CD4-positive, alpha-beta T cell (primary cell): Measurements from ENCODE around the gene KCTD15. TPM values are rescaled to one million over a fixed set of nuclear protein-coding genes. Genes with fewer than 3 reads are reported as not detected.

Source experiments
- ATAC-seq: fragments of 200-7000 bp; cut with Tn5 transposase; one replicate; pipeline ENCODE4 v1.10.0; 2022; ENCODE audit warnings: mild to moderate bottlenecking; ENCODE audit not compliant: poor library complexity
- CTCF ChIA-PET: fragments of 350-600 bp; sonication (Branson Sonifier 250); formaldehyde crosslinking; loops from one replicate; lab custom pipeline; 2021; ENCODE audit warnings: antibody characterized with exemption, inconsistent platforms; lab: Charles Lee
- POLR2A ChIA-PET: fragments of 350-600 bp; sonication (Branson Sonifier 250); formaldehyde crosslinking; loops from one replicate; lab custom pipeline; 2021; ENCODE audit warnings: antibody characterized with exemption, inconsistent platforms; lab: Charles Lee
- DNase-seq, 14 experiments: peaks; one replicate each; pipeline ENCODE4 v3.0.0-alpha.2; 2013 to 2020; ENCODE audit warnings: mixed read lengths in 2 of 14
- H3K27ac ChIP-seq, 2 donors: one replicate each; pipeline versions ENCODE4 v1.5.1 to v1.7.0; 2013; ENCODE audit warnings: low read length in 2 of 2, low read depth in 1 of 2, mild to moderate bottlenecking in 1 of 2
- H3K27me3 ChIP-seq, 2 experiments: 1 replicate in 1 of 2; 2 replicates in 1 of 2; pipeline versions ENCODE4 v1.6.1 to v1.7.0; 2013; ENCODE audit warnings: low read length in 2 of 2, control low read depth in 1 of 2, mild to moderate bottlenecking in 1 of 2, moderate library complexity in 1 of 2; ENCODE audit not compliant: insufficient read depth in 2 of 2, control insufficient read depth in 1 of 2
- H3K36me3 ChIP-seq: one replicate; pipeline ENCODE4 v1.6.1; 2013; ENCODE audit warnings: low read length, control low read depth; ENCODE audit not compliant: insufficient read depth
- H3K4me1 ChIP-seq: one replicate; pipeline ENCODE4 v1.6.1; 2013; ENCODE audit warnings: low read length, control low read depth; ENCODE audit not compliant: insufficient read depth
- H3K4me3 ChIP-seq: one replicate; pipeline ENCODE4 v1.5.1; 2013; ENCODE audit warnings: mild to moderate bottlenecking, low read length, moderate library complexity
- H3K9me3 ChIP-seq, 2 experiments: 1 replicate in 1 of 2; 2 replicates in 1 of 2; pipeline versions ENCODE4 v1.6.1 to v1.7.0; 2013; ENCODE audit warnings: low read length in 2 of 2, mild to moderate bottlenecking in 2 of 2, control low read depth in 1 of 2, moderate library complexity in 1 of 2; ENCODE audit not compliant: control insufficient read depth in 1 of 2, insufficient read depth in 1 of 2
- H3K27ac Mint-ChIP-seq: one replicate; pipeline ENCODE4 v1.8.0; 2020; ENCODE audit warnings: mixed read lengths
- H3K27me3 Mint-ChIP-seq: one replicate; pipeline ENCODE4 v1.8.0; 2021; ENCODE audit warnings: mixed read lengths
- H3K36me3 Mint-ChIP-seq: one replicate; pipeline ENCODE4 v1.8.0; 2021; ENCODE audit warnings: low read depth, mixed read lengths
- H3K4me1 Mint-ChIP-seq: one replicate; pipeline ENCODE4 v1.8.0; 2021; ENCODE audit warnings: low read depth, mixed read lengths
- H3K4me3 Mint-ChIP-seq: one replicate; pipeline ENCODE4 v1.8.0; 2020; ENCODE audit warnings: mild to moderate bottlenecking, mixed read lengths
- H3K9me3 Mint-ChIP-seq: one replicate; pipeline ENCODE4 v1.8.0; 2020; ENCODE audit warnings: mixed read lengths
- CTCF ChIP-seq: fragments of 200-600 bp; IDR thresholded peaks from one replicate; pipeline ENCODE4 v1.8.0; 2022; ENCODE audit warnings: antibody characterized with exemption, mild to moderate bottlenecking
- intact Hi-C, 2 experiments: fragments of 100-400 bp; cut with DNase I in 1 of 2; cut with micrococcal nuclease in 1 of 2; formaldehyde crosslinking; loops; one replicate each; pipeline versions ENCODE4 v1.15.1 to v1.9.0; 2023 to 2025; cut with DNase I, micrococcal nuclease
- total RNA-seq, 174 experiments: library from RNA in 2 of 174; stranded (reverse) in 2 of 174; gene quantifications; one replicate each; pipeline ENCODE4 v1.2.3 and lab custom pipeline; 2021 to 2026

The KCTD15 gene
- total RNA-seq, 2 experiments from 2014 or later = 3.6 to 3.9 TPM

- Histone ChIP-seq H3K9me3 (no peaks in the 10 kb centered on the region), H3K27ac (no peak overlapping the region), H3K36me3 (no peaks in the 10 kb centered on the region), H3K27me3 (peaks cover 9 to 24% of the 10 kb centered on the region in 2 experiments), H3K4me3 (no peak overlapping the region), H3K4me1 (peaks cover 32% of the 10 kb centered on the region)
- Mint-ChIP-seq H3K4me1 (peaks cover 14% of the 10 kb centered on the region), H3K36me3 (no peaks in the 10 kb centered on the region), H3K4me3 (no peak overlapping the region), H3K27me3 (peaks cover 75% of the 10 kb centered on the region), H3K9me3 (no peaks in the 10 kb centered on the region), H3K27ac (no peak overlapping the region)
- no peak for TF ChIP-seq CTCF
- CTCF ChIA-PET = no interaction called here
- intact Hi-C loops = no loop called here
- POLR2A ChIA-PET = no interaction called here
- ATAC-seq (no peak), DNase-seq (no peak)
These were observed 7.3 kb upstream of the KCTD15 start for GRCh38 chr19:33789344-33789743.

DNA sequence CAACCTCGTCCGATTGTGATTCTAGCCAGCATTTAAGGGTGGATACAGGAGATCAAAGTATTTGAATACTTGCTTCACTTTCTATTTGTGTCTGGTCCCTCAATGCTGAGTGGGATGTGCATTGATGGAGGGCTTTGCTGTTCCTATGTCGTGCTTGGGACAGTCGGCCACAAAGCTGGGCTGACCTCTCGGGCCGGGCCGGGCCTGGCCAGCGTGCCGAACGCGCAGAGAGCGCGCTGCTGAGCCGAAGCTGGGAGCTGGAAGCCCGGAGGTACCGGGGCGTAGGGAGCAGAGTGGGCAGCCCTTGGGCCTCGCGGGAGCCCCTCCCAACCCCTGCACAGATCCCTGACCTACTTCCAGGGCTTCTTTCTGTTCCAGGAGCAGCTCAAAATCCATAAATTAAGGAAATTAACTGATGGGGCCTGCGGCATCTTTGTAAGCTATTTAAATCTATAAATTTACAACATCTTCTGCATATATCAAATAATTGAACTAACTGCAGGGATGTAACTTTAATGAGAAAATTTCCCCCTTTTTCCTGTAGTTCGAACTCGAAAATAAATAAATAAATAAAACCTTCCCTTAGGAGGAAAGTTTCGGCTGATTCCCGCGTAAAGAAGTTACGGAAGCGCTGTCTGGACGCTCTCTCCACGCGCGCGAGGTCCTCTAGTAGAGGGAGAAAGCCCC, 1.8 kb upstream of the KCTD15 start:
- DNase-seq (no peak), ATAC-seq (no peak)
- Histone ChIP-seq H3K4me1 (peaks cover 31% of the 10 kb centered on the region), H3K27ac (no peak overlapping the region), H3K36me3 (no peaks in the 10 kb centered on the region), H3K4me3 (peak overlapping the region; percentile 37), H3K9me3 (no peaks in the 10 kb centered on the region), H3K27me3 (peaks cover 22 to 37% of the 10 kb centered on the region in 2 experiments)
- H3K4me1 Mint-ChIP-seq = no peaks in the 10 kb centered on the region
- no peak for TF ChIP-seq CTCF
- peaks cover 47% of the 10 kb centered on the region for H3K27me3 Mint-ChIP-seq
- POLR2A ChIA-PET = interaction anchor here (1.3 kb wide), 1 partner anchor 17 kb away, joined by 4 read pairs; no protein-coding TSS in a partner anchor
- no peaks in the 10 kb centered on the region for H3K36me3 Mint-ChIP-seq
- intact Hi-C loops = loop anchor here in 1 of 2 experiments (5.0 kb wide), 1 partner anchor 352 kb away; no protein-coding TSS in a partner anchor
- CTCF ChIA-PET = interaction anchor here (0.8 to 5.3 kb wide), 3 partner anchors 15 to 24 kb away, joined by 3 to 27 read pairs (median 3); no protein-coding TSS in a partner anchor
- no peak overlapping the region for H3K27ac Mint-ChIP-seq
- H3K9me3 Mint-ChIP-seq = no peaks in the 10 kb centered on the region
- peak overlapping the region; percentile 67 for H3K4me3 Mint-ChIP-seq

- peak; percentile 39 for TF ChIP-seq CTCF
- Mint-ChIP-seq H3K27ac (no peak overlapping the region), H3K4me3 (peak overlapping the region; percentile 71), H3K36me3 (no peaks in the 10 kb centered on the region), H3K27me3 (peaks cover 50% of the 10 kb centered on the region), H3K4me1 (no peaks in the 10 kb centered on the region), H3K9me3 (no peaks in the 10 kb centered on the region)
- peaks cover 31% of the 10 kb centered on the region for H3K4me1 ChIP-seq
- intact Hi-C loops = loop anchor here in 1 of 2 experiments (5.0 kb wide), 1 partner anchor 352 kb away; no protein-coding TSS in a partner anchor
- DNase-seq (peak in 7 of 14 experiments; percentile 23 to 67 (median 33)), ATAC-seq (peak; percentile 44)
- no peak overlapping the region for H3K27ac ChIP-seq
- no peaks in the 10 kb centered on the region for H3K36me3 ChIP-seq
- ChIA-PET POLR2A (interaction anchor here (1.3 kb wide), 1 partner anchor 18 kb away, joined by 4 read pairs; no protein-coding TSS in a partner anchor), CTCF (interaction anchor here (0.8 to 5.3 kb wide), 3 partner anchors 14 to 23 kb away, joined by 3 to 27 read pairs (median 3); no protein-coding TSS in a partner anchor)
- H3K9me3 ChIP-seq = no peaks in the 10 kb centered on the region
- peaks cover 19 to 37% of the 10 kb centered on the region in 2 experiments for H3K27me3 ChIP-seq
- H3K4me3 ChIP-seq = peak overlapping the region; percentile 44
These were observed 1.1 kb upstream of the KCTD15 start for GRCh38 chr19:33795370-33796163.
